A673 (cell line): Measurements from ENCODE around the gene ANO2.
A peak's percentile ranks its signal among the peaks of the same experiment; 100 is the strongest.

Experiments
- EZH2 ChIP-seq: fragments of 200-600 bp; sonication (generic); IDR thresholded peaks from 2 replicates; pipeline ENCODE4 v1.6.1; 2017; ENCODE audit warnings: borderline replicate concordance, low read depth, mild to moderate bottlenecking, mixed read lengths, antibody characterized with exemption, low read length; ENCODE audit not compliant: poor library complexity, severe bottlenecking
- TF ChIP-seq, protein P1 (sequence below): fragments of 300-800, 200-600 bp; sonication (generic); conservative IDR thresholded peaks from 2 replicates; pipeline ENCODE4 v1.5.1; 2017; ENCODE audit warnings: low read depth, mild to moderate bottlenecking, antibody characterized with exemption, low read length, moderate library complexity, mixed read lengths

DNA sequence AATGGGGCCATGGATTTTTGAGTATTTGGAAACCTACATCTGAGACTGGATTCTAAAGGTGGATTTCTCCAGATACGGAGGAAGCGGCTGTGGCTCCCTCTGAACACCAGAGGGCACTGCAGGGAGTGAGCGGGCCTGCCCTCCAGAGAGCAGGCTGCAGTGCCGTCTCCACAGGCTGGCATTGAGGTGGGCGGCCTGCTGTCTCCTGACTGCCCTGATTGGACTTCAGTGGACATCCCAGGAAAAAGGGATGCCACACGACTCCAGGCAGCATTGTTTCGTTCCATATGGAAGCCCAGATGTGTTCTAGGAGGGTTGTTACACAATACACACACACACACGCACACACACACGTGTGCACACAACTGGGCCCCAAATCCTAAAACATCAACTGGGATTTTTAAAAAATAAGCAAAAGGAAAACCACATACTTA is 20.9 kb upstream of the ANO2 start:
- TF ChIP-seq, protein P1, sequence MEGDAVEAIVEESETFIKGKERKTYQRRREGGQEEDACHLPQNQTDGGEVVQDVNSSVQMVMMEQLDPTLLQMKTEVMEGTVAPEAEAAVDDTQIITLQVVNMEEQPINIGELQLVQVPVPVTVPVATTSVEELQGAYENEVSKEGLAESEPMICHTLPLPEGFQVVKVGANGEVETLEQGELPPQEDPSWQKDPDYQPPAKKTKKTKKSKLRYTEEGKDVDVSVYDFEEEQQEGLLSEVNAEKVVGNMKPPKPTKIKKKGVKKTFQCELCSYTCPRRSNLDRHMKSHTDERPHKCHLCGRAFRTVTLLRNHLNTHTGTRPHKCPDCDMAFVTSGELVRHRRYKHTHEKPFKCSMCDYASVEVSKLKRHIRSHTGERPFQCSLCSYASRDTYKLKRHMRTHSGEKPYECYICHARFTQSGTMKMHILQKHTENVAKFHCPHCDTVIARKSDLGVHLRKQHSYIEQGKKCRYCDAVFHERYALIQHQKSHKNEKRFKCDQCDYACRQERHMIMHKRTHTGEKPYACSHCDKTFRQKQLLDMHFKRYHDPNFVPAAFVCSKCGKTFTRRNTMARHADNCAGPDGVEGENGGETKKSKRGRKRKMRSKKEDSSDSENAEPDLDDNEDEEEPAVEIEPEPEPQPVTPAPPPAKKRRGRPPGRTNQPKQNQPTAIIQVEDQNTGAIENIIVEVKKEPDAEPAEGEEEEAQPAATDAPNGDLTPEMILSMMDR: peak; percentile 90
- no peak for TF ChIP-seq EZH2
